Measurements from ENCODE around the gene PITRM1.
"Not testable (repeated sequence)": the region's sequence is repeated elsewhere in the genome, so short reads cannot be mapped to it uniquely, and the experiment has no call there.

PITRM1 gene, protein sequence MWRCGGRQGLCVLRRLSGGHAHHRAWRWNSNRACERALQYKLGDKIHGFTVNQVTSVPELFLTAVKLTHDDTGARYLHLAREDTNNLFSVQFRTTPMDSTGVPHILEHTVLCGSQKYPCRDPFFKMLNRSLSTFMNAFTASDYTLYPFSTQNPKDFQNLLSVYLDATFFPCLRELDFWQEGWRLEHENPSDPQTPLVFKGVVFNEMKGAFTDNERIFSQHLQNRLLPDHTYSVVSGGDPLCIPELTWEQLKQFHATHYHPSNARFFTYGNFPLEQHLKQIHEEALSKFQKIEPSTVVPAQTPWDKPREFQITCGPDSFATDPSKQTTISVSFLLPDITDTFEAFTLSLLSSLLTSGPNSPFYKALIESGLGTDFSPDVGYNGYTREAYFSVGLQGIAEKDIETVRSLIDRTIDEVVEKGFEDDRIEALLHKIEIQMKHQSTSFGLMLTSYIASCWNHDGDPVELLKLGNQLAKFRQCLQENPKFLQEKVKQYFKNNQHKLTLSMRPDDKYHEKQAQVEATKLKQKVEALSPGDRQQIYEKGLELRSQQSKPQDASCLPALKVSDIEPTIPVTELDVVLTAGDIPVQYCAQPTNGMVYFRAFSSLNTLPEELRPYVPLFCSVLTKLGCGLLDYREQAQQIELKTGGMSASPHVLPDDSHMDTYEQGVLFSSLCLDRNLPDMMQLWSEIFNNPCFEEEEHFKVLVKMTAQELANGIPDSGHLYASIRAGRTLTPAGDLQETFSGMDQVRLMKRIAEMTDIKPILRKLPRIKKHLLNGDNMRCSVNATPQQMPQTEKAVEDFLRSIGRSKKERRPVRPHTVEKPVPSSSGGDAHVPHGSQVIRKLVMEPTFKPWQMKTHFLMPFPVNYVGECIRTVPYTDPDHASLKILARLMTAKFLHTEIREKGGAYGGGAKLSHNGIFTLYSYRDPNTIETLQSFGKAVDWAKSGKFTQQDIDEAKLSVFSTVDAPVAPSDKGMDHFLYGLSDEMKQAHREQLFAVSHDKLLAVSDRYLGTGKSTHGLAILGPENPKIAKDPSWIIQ

DNA sequence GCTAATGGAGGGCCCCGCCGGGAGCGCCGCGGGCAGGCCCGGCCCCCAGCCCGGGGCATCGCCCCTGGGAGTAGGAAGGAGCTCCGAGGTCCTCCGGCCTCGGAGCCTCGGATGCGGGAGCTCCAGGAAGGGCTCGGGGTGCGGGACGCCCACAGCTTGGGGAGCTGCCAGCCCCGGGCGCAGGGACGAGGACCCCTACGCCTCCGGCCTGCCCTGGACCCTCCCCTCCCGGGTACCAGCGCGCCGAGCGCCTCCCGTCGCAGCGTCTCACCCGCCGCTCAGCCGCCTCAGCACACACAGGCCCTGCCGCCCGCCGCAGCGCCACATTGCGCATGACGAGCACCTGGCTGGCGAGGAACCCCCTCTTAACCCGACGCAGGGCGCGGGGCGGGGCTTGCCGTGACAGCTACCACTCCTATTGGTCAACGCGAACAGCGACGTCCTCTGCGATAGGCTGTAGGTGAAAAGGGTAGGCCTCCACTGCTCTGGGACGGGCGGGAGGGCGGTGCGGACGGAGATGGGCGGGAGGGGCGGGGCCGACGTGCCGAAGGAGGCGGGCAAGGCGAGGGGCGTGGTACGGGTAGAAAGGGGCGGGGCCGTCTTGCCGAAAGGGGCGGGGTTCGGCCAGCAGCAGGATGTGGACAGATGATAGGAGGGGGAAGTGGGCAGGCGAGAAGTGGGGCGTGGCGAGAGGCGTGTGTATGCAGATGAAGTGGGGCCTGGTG, at the start of gene PITRM1:
TSS of gene PITRM1 (minus strand) at position 337 of the 725 bp plus-strand sequence. CDS start at position 327, 10 bp downstream.
- DNase-seq = peak; percentile 96

DNA sequence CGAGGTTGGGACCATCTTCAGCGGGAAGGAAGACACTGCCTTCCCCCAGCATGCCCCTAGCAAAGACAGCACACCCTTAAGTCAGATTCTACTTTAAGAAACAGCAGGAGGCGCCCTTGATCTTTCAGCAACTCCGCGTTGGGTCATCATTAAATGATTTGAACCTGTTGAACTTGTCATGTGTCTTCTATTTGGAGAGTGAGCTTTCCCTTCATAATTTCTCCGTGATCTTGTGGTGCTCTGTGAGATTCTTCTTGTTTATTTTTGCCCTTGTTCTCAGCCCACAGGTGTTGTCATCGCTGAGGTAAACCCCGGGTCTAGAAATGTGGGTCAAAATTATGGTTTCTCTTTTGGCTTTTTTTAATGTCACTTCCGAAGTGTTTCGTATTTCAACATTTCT, 49.5 kb upstream of the PITRM1 start:
- DNase-seq = no peak

DNA sequence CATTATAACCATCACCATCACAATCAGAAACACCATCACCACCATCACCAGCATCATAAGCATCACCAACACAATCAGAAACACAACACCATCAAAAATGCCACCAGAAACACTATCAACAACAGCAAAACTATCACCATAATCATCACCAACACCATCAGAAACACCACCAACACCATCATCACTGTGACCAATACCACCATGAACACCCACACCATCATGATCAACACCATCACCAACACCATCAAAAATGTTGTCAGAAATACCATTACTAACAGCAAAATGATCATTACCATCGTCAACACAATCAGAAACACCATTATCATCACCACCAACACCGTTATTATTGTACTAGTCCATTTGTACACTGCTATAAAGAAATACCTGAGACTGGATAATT, 49.0 kb upstream of the PITRM1 start:
- DNase-seq = not testable (repeated sequence)

DNA sequence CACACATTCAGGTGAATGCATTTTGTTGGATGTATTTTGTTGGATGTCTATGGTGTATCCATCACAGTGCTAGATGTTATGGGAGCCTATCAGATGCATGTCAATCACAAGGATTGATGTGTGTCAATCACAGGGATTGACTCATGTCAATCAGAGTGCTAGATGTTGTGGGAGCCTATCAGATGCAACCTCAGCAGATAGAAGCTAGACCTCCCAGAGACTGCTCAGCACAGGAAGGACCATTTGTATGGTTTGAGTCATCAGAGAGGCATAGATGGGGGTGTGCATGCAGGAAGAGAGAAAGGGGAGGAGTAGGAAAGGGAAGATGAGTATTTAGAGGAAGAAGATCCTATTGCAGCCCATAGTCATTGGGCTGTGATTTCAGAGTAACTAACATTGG, 48.3 kb upstream of the PITRM1 start:
- DNase-seq = no peak

DNA sequence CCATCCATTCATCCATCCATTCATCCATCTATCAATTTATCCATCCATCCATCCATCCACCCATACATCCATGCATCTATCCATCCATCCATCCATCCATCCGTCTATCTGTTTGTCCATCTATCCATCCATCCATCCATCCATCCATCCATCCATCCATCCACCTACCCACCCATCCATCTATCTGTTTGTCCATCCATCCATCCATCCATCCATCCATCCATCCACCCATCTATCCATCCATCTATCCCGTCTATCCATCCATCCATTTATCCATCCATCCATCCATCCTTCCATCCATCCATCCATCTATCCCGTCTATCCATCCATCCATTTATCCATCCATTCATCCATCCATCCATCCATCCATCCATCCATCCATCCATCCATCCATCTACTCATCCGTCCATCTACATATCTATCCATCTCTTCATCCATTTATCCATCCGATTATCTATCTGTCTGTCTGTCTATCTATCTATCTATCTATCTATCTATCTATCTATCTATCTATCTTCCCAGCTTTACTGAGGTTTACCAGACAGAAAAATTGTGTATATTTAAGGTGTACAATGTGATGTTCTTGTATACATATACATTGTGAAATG, 46.5 kb upstream of the PITRM1 start:
- not testable (repeated sequence) for DNase-seq

DNA sequence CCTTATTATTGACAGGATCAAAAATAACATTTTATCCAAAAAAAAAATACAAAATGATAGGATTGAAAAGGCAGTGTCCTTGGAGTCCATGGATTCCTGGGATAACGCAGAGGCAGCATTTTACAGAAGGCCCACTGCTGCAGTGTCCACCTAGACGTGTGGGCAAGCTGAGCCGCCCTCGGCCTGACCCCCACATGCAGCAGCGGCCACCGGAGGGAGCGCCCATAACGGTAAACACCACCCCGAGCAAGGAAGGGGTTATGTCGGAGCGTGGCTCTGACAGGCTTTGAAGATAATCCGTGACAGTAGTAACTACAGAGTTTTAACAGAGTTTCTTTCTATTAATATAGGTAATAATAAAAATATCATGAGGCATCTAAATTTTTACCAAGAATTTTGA, 45.3 kb upstream of the PITRM1 start:
- DNase-seq = no peak

DNA sequence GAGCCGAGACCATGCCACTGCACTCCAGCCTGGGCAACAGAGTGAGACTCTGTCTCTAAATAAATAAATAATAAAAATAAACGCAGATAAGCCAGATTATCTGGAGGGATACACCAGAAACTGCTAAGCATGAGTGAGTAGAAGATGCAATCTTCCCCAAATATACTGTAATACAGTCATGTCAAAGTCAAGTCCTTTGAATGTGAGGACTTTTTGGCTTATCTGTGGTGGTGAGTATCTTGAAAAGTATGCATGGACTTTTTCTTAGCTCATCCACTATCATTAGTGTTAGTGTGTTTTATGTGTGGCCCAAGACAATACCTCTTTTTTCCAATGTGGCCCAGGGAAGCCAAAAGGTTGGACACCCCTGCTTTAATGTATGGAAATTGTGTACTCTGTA, 44.7 kb upstream of the PITRM1 start:
- DNase-seq = no peak

DNA sequence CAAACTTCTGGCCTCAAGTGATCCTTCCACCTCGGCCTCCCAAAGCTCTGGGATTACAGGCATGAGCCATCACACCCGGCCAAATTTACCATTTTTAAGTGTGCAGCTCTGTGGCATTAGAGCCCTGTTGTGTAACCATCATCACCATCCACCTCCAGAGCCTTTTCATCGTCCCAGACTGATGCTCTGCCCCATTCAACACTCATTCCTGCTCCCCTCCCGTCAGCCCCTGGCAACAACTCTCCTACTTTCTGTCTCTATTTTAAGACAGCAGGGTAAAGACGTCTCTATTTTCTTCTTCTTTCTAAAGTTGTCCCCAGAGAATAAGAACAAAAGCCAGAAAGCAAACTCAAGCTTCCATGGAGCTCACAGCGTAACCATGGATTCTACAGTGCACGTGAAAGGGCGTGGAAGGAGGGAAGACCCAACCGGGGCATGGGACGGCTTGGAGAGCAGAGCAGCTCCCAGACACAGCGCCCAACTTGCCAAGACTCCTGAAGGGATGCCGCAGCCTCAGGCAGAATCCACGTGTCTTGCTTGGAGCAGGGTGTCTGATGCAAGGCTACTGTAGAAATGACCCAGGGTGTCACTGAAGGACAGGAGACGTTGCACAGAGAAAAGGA, 42.7 kb upstream of the PITRM1 start:
- DNase-seq = no peak

DNA sequence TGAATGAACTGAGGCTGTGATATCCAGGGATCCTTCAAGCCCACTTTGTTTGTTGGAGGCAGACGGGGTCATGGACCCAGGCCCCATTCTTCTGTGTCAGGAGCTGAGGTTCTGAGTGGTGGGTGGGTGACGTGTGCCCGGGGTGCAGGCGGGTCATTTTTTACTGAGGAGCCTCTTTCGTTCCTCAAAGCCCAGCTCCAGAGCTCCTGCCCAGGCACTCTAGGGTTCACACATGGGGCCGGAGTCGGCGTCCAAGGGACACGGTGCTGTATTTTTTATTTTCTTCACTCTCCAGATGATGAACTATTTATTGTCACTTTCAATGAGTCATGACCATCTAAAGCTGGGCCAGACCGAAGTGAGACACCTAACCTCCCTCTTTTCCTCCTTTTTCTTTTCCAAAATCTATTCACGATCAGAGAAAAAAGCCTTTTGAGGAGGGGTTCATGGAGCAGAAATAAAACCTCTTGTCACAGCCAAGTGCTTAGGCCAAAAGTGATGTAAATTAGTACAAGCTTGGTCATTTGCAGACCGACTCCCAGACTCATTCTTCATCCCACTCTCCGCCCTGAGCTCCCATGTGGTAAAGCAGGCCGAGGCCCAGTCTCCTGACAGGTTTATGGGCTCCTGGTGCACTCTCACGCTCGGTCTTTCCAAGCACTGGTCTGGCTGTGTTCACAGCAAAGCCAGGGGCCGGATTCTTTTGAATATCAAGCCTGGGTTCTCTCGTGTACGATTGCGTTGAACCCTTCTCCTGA, 41.4 kb upstream of the PITRM1 start:
- no peak for DNase-seq

DNA sequence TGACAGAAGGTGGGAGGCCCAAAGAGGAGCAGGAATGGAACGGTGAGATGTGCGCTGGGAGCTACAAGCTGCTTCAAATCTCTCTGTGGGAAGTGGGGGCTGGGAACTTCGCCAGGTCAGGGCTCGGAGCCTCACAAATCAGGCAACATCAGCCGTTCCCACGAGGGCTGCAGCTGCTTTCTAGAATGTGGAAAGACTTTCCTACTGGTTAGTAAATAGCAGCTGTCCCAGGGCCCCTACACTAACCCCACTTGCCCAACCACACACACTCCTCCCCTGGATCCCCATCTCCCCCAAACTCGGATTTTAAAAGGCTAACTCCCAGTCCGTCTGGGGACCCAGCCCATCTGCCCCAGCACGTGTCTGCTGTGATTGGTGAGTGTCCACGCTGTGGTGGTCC, 40.6 kb upstream of the PITRM1 start:
- DNase-seq = peak; percentile 52

DNA sequence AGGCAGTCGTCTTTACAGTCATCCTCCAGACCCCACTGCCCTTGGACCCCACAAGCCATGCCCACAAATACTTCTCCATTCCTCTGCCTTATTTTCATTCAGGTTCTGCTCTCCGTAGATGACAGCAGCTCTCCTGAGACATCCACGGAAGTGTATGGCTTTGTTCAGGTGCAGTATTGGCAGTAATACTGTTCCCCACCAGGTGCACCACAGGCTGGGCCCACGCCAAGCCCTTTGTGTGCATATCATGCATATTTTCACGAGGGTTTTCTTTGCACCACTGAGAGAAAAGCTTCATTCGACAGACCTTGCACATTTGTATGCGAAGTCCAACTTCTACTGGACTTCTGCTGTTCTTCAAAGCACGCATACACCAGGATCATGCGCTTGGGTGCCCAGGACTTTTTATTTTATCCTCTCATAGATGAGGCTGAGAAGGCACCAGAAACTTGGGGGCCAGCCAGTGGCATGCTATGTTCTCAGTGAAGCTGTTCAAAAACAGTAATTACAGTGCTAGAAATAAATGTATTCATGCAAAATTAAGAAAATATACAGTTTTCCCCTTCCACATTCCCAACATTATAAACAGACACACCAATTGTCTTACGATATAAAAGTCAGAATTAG, 37.8 kb upstream of the PITRM1 start:
- no peak for DNase-seq

DNA sequence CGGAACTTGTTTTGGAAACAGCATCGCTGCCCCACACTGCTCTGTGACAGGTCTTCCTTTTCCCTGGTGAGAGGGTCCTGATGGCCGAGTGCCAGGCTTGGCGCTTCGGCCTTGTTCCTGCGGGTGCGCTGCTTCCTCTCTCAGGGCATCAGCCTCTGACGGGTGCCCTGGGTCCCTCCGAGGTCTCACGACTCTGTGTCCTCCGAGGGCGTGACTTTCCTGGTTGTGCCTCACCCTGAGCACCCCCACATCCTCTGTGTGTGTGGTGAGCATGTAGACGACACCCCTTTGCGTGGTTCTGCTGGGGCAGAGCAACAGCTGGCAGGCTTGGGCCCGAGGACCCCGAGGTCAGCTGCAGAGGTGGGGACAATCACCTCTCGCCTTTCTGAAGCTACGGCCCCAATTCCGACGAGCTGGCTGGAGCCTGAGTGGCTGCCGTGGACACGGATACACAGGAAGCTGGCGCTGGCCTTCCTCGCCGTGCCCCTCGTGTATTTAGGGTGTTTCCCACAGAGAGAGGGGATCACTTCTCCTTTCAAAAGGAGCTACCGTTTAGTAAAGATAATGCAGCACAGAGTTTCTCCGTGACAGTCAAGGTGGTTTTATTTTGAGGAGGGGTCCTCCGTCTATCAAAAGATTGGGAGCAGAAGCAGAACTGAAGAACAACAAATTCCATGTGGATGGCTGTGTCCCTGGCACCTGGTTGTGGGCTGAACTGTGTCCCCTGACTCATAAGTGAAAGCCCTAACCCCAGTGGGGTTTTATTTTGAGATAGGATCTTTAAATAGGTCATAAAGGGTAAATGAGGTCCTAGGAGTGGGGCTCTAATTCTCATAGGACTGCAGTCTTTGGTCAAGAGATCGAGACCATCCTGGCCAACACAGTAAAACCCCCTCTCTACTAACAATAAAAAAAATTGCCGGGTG, 36.2 kb upstream of the PITRM1 start:
- no peak for DNase-seq

DNA sequence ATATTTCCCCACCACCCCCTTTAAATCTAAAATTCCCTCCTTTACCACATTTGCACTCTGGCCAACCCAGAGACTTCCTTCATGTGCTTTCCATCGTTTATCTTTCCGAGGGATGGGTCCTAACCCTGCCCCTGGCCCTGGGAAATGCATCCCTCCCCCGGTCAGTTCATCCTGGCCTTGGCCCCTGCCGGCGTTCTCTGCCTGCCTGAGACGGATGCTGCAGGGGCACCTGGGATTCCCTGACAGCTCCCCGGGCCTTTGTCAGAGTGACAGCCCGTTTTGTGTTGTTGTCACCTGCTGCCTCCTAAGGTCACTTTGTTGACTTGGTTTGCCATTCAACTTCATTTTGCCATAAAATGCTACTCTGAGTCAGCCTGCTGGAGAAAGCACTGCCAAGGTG, 34.8 kb upstream of the PITRM1 start:
- no peak for DNase-seq

DNA sequence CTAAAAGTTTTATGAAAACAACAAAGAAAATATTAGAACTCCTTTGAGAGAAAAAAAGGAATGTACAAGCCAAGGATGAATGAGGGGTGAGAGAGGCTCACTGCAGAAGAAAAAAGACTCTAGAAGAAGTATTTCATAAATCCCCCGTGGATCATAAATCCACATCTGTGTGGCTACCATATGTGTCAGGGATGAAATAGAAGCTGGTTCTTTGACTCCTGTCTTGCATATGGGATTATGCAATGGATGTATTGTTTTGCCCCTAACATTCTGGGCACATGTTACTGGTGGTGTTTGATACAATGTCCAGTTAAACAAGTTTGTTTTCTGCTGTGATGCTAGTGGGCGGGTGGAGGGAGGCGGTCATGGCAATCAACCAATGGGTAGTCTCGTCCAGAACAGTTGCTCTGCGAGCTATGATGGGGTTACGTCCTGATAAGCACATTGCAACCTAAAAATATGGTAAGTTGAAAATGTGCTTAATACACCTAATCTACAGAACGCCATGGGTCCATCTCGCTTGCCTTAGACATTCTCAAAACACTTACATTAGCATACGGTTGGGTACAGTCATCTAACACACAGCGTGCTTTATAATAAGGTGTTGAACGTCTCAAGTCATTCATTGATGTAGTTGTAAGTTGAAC, 34.1 kb upstream of the PITRM1 start:
- DNase-seq = no peak

DNA sequence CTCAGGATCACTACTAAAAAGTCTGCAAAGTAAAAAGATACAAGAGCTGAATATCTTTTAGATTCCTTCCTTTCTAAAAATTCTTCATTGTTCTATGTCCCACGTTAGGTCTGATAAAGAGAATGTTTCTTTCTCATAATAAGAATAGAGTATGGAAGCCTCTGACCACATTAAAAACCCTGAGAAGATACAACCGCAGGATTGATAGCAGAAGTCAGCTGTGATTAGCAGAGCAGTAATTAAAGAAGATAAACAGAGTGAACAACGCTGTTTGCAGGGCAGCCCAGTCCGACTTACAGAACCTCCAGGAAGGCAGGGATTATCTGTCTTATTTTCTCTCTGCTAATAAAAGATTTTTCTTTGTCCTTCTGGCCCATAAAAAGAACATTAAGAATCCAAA, 31.4 kb upstream of the PITRM1 start:
- DNase-seq = no peak

DNA sequence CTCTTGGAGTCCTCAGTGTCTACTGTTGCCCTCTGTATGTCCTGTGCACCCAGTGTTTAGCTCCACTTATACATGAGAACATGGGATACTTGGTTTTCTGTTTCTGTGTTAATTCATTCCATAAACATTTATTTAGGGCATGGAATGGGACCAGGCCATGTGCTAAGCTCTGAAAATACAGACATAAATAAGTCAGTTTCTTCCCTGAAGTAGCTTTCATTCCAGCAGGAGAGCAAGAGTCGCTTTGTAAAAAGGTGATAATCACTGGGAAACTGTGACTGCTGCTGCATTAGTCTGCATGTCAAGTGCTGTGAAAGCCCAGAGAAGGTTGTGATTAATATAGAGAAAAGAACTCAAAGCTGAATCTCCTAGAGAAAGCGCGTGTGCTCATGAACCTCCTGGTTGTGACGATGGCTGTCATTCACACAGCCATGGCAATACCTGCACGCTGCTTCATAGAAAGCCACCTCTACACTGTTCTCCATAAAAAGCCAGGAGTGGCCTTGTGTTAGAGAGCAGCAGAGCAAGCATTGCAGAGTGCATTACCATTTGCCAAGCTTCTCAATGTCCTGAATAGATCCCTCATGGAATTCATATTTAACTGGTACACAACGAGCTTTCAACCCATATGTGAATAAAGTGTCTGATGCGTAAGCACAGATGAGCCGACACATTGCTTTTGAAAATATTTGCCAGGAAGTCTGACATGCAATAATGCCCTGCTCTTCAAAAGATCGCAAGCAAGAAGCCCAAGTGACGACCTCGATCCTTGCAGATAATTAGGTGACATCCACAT, 30.6 kb upstream of the PITRM1 start:
- DNase-seq = no peak

DNA sequence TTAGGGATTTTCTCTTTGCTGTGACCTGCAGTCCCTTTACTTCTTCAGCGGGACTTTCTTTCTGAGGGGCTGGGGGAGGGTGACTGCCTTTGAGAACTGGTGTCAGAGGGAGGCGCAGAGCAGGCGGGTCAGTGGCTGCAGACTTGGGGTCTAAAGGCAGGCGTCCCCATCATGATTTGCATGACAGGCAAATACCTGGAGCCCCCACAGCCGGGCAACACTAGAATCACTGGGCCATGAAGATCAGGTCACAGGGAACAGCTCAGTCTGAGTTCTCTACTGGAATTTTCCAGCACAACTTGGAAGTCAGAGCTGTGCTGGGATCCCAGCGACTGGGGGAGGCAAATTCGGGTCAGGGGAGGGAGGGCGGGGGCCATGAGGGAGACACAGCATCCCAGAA, 29.2 kb upstream of the PITRM1 start:
- no peak for DNase-seq

DNA sequence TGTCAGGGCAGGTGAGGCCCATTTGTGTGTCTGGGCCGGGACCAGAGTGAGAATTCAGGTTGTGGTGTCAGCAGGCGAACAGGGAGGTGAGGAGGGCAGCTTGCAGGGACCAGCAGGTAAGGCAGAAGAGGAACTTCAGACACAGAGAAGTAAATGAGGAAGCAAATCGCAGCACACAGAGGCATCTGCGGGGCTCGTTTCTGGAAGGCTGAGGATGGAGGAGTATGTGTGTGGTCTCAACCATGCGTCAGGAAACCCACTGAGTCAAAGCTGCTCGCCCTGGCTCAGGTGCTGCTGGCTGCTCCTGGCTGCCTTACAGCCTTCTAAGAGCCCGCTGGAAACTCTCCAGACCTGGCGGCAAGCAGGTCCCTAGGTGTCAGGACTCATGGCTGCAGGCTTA, 26.9 kb upstream of the PITRM1 start:
- no peak for DNase-seq

Measured in NCI-H2171 treated with DMSO at 0.1 percent for 48 hours (cell line).